22Rv1 (cell line): Measurements from ENCODE around the gene ATP8A1.

Source experiments
- ZFX ChIP-seq: fragments of 450-650 bp; IDR thresholded peaks from 2 replicates; pipeline ENCODE4 v1.6.1; 2017; ENCODE audit warnings: antibody characterized with exemption, borderline replicate concordance
- TF ChIP-seq, protein P1 (sequence below): fragments of 450-650 bp; IDR thresholded peaks from 2 replicates; pipeline ENCODE4 v1.5.1; 2017; ENCODE audit warnings: mild to moderate bottlenecking

GRCh38 chr4:42658261-42658660, 1.4 kb upstream of the ATP8A1 start:
- TF ChIP-seq, protein P1, sequence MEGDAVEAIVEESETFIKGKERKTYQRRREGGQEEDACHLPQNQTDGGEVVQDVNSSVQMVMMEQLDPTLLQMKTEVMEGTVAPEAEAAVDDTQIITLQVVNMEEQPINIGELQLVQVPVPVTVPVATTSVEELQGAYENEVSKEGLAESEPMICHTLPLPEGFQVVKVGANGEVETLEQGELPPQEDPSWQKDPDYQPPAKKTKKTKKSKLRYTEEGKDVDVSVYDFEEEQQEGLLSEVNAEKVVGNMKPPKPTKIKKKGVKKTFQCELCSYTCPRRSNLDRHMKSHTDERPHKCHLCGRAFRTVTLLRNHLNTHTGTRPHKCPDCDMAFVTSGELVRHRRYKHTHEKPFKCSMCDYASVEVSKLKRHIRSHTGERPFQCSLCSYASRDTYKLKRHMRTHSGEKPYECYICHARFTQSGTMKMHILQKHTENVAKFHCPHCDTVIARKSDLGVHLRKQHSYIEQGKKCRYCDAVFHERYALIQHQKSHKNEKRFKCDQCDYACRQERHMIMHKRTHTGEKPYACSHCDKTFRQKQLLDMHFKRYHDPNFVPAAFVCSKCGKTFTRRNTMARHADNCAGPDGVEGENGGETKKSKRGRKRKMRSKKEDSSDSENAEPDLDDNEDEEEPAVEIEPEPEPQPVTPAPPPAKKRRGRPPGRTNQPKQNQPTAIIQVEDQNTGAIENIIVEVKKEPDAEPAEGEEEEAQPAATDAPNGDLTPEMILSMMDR: no peak
- no peak for TF ChIP-seq ZFX
